ENCODE measurements around the gene STK32B.

GRCh38 chr4:5398056-5398455 lies 346.8 kb downstream of the STK32B start:
- TF ChIP-seq CTCF (IDR thresholded peaks at IDR 0.05 in 8 of 11, conservative IDR thresholded peaks at IDR 0.05 in 3 of 11): no peak
- TF ChIP-seq POLR2A (IDR thresholded peaks at IDR 0.05): no peak

Data from spleen (tissue), 7 donors.